Gastrocnemius medialis (tissue), 4 donors: ENCODE data around the gene SLC27A1. TPM values are rescaled to one million over a fixed set of nuclear protein-coding genes. Genes with fewer than 3 reads are reported as not detected.

Experiments
- ATAC-seq, 2 donors: fragments of 150-250 bp; one replicate each; pipeline ENCODE4 v1.9.1; 2016
- DNase-seq, 2 donors: peaks; one replicate each; pipeline ENCODE4 v3.0.0-alpha.2; 2019
- H3K27ac ChIP-seq, 4 donors: fragments of 200-600 bp; sonication (generic); 1 replicate in 1 of 4; 2 replicates in 3 of 4; pipeline ENCODE4 v1.5.1; 2016 to 2018; ENCODE audit warnings: mild to moderate bottlenecking in 2 of 4, moderate library complexity in 1 of 4
- H3K27me3 ChIP-seq, 3 donors: fragments of 200-600 bp; sonication (generic) in 2 of 3; 1 replicate in 1 of 3; 2 replicates in 2 of 3; pipeline versions ENCODE4 v1.5.1 to v1.6.0; 2016 to 2019; ENCODE audit warnings: mild to moderate bottlenecking in 1 of 3, moderate library complexity in 1 of 3
- H3K36me3 ChIP-seq, 2 donors: fragments of 200-600 bp; sonication (generic) in 1 of 2; one replicate each; pipeline ENCODE4 v1.5.1; 2017 to 2018
- H3K4me1 ChIP-seq, 2 donors: fragments of 200-600 bp; sonication (generic) in 1 of 2; one replicate each; pipeline ENCODE4 v1.5.1; 2016 to 2017; ENCODE audit warnings: mild to moderate bottlenecking in 2 of 2
- H3K4me3 ChIP-seq, 4 donors: fragments of 200-600 bp; sonication (generic) in 3 of 4; 1 replicate in 1 of 4; 2 replicates in 3 of 4; pipeline ENCODE4 v1.5.1; 2016 to 2019; ENCODE audit warnings: mild to moderate bottlenecking in 2 of 4
- H3K9me3 ChIP-seq, 3 donors: fragments of 200-600 bp; sonication (generic) in 2 of 3; 1 replicate in 1 of 3; 2 replicates in 2 of 3; pipeline ENCODE4 v1.5.1; 2016 to 2019
- POLR2A ChIP-seq, 2 donors: fragments of 450-650 bp; IDR thresholded peaks; one replicate each; pipeline ENCODE4 v1.6.1; 2017; ENCODE audit warnings: antibody characterized with exemption in 2 of 2, mild to moderate bottlenecking in 2 of 2, moderate library complexity in 2 of 2
- in situ Hi-C, 4 donors: fragments of 200-750 bp; cut with MboI; loops; one replicate each; pipeline versions ENCODE4 v1.15.0 to v1.8.0; 2017; ENCODE audit warnings: low sequenced_read_pairs in 4 of 4
- intact Hi-C: fragments of 100-400 bp; cut with DNase I; formaldehyde crosslinking; loops from one replicate; pipeline ENCODE4 v1.15.1; 2023; ENCODE audit warnings: low total_unique reads
- total RNA-seq, 4 donors: library from RNA; depleted of rRNA; stranded (reverse); fragments of >200 nt; gene quantifications; one replicate each; pipeline versions ENCODE4 v1.1.0 to v1.2.3, GENCODE V29; 2016
- TF ChIP-seq, protein P1 (sequence below), 5 experiments: fragments of 450-650 bp in 3 of 5; fragments of 200-600 bp in 2 of 5; sonication (generic) in 2 of 5; IDR thresholded peaks in 4 of 5; conservative IDR thresholded peaks in 1 of 5; 1 replicate in 4 of 5; 2 replicates in 1 of 5; pipeline ENCODE4 v1.5.1; 2016 to 2019; ENCODE audit warnings: antibody characterized with exemption in 5 of 5, mild to moderate bottlenecking in 3 of 5, moderate library complexity in 3 of 5

Gene SLC27A1
- total RNA-seq, 4 donors from 2014 or later, result 20.7 to 53.8 (median 43.7) TPM

DNA sequence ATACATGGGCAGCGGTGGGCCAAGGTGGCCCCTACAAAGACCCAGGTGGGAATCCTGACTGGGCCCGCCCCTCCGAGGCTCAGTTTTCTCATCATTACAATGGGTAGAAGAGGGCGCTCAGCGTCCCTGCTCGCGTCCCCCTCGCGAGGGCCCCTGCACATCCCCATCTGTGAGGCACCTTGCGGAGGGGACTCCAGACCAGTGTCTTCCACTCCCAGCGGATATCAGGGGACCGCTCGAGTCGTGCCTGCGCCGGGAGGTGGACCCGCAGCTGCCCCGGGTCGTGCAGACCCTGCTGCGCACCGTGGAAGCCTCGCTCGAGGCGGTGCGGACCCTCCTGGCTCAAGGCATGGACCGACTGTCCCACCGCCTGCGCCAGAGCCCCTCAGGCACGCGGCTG is 69.8 kb downstream of the SLC27A1 start:
- no peak for DNase-seq
- ATAC-seq, result no peak
- TF ChIP-seq, protein P1, sequence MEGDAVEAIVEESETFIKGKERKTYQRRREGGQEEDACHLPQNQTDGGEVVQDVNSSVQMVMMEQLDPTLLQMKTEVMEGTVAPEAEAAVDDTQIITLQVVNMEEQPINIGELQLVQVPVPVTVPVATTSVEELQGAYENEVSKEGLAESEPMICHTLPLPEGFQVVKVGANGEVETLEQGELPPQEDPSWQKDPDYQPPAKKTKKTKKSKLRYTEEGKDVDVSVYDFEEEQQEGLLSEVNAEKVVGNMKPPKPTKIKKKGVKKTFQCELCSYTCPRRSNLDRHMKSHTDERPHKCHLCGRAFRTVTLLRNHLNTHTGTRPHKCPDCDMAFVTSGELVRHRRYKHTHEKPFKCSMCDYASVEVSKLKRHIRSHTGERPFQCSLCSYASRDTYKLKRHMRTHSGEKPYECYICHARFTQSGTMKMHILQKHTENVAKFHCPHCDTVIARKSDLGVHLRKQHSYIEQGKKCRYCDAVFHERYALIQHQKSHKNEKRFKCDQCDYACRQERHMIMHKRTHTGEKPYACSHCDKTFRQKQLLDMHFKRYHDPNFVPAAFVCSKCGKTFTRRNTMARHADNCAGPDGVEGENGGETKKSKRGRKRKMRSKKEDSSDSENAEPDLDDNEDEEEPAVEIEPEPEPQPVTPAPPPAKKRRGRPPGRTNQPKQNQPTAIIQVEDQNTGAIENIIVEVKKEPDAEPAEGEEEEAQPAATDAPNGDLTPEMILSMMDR (IDR thresholded peaks at IDR 0.05 in 4 of 5, conservative IDR thresholded peaks at IDR 0.05 in 1 of 5), result no peak
- TF ChIP-seq POLR2A (IDR thresholded peaks at IDR 0.05), result no peak
- intact Hi-C loops, result no loop called here
- in situ Hi-C loops, result no loop called here
- Histone ChIP-seq H3K4me3 (no peak overlapping the region), H3K27ac (no peak overlapping the region), H3K9me3 (no peaks in the 10 kb centered on the region), H3K36me3 (no peaks in the 10 kb centered on the region), H3K27me3 (peaks cover 21 to 31% (median 24%) of the 10 kb centered on the region in 3 donors), H3K4me1 (peaks cover 6 to 7% of the 10 kb centered on the region in 2 donors)

DNA sequence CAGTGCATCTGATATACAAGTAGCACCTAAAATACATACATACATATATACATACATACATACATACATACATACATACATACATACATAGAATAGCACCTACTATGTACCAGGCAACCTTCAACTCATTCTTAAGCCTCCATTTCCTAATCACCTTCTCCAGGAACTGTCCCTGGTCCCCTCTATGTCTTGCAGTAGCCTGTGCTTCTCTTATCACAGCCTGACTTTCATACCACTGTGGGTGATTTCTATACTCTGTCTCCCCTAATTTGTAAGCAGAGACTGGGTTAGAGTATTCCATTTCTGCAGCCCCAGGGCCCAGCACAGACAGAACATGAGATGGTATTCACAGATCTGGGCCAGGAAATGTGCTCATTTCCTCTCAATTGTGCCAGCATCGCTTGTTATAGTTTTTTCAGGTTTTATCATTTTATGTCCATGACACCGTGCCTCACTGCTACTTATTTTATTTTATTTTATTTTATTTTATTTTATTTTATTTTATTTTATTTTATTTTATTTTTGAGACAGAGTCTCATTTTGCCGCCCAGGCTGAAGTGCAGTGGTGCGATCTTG is 70.9 kb downstream of the SLC27A1 start:
- Histone ChIP-seq H3K4me3 (no peak overlapping the region), H3K36me3 (no peaks in the 10 kb centered on the region), H3K27me3 (peaks cover 21 to 31% (median 24%) of the 10 kb centered on the region in 3 donors), H3K27ac (no peak overlapping the region), H3K4me1 (peaks cover 6 to 7% of the 10 kb centered on the region in 2 donors), H3K9me3 (no peaks in the 10 kb centered on the region)
- TF ChIP-seq POLR2A (IDR thresholded peaks at IDR 0.05), result no peak
- TF ChIP-seq, protein P1 (IDR thresholded peaks at IDR 0.05 in 4 of 5, conservative IDR thresholded peaks at IDR 0.05 in 1 of 5), result no peak
- ATAC-seq (no peak), DNase-seq (no peak)
- in situ Hi-C loops (no loop called here), intact Hi-C loops (no loop called here)

DNA sequence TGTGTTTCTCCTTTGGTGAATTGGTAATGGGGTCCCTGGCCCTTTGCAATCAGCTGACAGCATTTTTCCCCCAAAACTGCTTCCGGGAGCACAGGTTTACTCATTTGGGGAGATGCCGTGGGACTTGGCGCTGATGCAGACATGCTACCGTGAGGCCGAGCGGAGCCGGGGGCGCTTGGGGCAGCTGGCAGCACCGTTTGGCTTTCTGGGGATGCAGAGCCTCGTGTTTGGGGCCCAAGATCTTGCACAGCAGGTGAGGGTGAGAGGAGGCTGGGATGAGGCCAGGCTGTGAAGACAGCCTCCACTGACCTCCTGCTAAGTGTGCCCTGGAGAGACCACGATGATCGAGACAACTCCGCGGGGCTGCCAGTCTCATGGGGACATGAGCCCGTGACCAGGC is 71.7 kb downstream of the SLC27A1 start:
- DNase-seq (no peak), ATAC-seq (no peak)
- TF ChIP-seq, protein P1 (IDR thresholded peaks at IDR 0.05 in 4 of 5, conservative IDR thresholded peaks at IDR 0.05 in 1 of 5), result no peak
- TF ChIP-seq POLR2A (IDR thresholded peaks at IDR 0.05), result no peak
- peaks cover 6 to 7% of the 10 kb centered on the region in 2 donors for H3K4me1 ChIP-seq
- no peaks in the 10 kb centered on the region for H3K9me3 ChIP-seq
- in situ Hi-C loops (no loop called here), intact Hi-C loops (no loop called here)
- H3K27ac ChIP-seq, result no peak overlapping the region
- no peak overlapping the region for H3K4me3 ChIP-seq
- no peaks in the 10 kb centered on the region for H3K36me3 ChIP-seq
- peaks cover 18 to 27% (median 18%) of the 10 kb centered on the region in 3 donors for H3K27me3 ChIP-seq

DNA sequence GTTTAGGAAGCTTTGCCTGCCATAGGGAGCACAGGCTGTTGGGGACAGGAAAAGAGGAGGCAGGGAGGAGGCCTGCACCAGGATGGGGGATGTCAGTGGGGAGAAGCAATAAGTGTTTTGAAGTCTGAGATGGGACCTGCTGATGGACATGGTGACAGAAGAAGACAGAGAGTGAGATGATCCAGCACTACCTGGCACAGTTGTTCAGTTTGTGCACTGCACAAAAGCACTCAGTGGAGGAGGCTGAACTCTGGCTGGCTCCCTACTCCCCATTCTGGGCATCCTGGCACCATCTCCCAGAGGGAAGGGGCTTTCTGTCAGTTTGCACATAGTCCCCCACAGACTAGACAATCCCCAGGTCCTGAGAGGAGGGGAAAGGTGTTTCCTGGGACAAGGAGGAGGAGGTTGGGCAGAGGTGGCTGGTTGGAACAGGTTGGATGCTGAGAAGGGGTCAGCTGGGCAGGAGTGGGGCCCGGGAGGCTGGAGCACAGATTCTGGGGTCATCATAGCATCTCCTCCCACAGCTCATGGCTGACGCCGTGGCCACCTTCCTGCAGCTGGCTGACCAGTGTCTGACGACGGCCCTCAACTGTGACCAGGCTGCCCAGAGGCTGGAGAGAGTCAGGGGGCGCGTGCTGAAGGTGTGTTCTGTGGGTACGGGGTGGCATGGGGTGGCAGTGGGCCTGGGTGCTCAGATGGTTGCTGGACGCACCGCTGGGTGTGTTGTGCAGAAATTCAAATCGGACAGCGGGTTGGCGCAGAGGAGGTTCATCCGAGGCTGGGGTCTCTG is 72.7 kb downstream of the SLC27A1 start:
- intact Hi-C loops, result no loop called here
- ATAC-seq (no peak), DNase-seq (no peak)
- H3K36me3 ChIP-seq, result no peaks in the 10 kb centered on the region
- TF ChIP-seq, protein P1 (IDR thresholded peaks at IDR 0.05 in 4 of 5, conservative IDR thresholded peaks at IDR 0.05 in 1 of 5), result no peak
- TF ChIP-seq POLR2A (IDR thresholded peaks at IDR 0.05), result no peak
- H3K27me3 ChIP-seq, result peaks cover 10 to 17% (median 10%) of the 10 kb centered on the region in 3 donors
- in situ Hi-C loops, result no loop called here
- no peak overlapping the region for H3K4me3 ChIP-seq
- H3K27ac ChIP-seq, result no peak overlapping the region
- no peaks in the 10 kb centered on the region for H3K9me3 ChIP-seq
- H3K4me1 ChIP-seq, result peaks cover 6 to 7% of the 10 kb centered on the region in 2 donors
